HepG2 (cell line): ENCODE results near the gene TMEFF1. TPM values are rescaled to one million over a fixed set of nuclear protein-coding genes. Genes with fewer than 3 reads are reported as not detected.

Source experiments
- GABPB1 ChIP-seq: IDR thresholded peaks from 2 replicates; pipeline ENCODE4 v1.6.1; 2016; ENCODE audit warnings: mild to moderate bottlenecking, missing genetic modification reagents, moderate library complexity, missing compliant biosample characterization
- IRF2 ChIP-seq: IDR thresholded peaks from 2 replicates; pipeline ENCODE4 v1.6.1; 2018; ENCODE audit warnings: missing genetic modification reagents, missing compliant biosample characterization
- JUND ChIP-seq: sonication (generic); formaldehyde crosslinking; IDR thresholded peaks from 2 replicates; pipeline ENCODE4 v1.8.0; 2022; ENCODE audit warnings: mild to moderate bottlenecking, missing genetic modification reagents
- KLF9 ChIP-seq: IDR thresholded peaks from 2 replicates; pipeline ENCODE4 v1.6.1; 2016; ENCODE audit warnings: low read depth
- MAFK ChIP-seq, 2 experiments: IDR thresholded peaks in 1 of 2; conservative IDR thresholded peaks in 1 of 2; 2 replicates each; pipeline ENCODE4 v1.6.1; 2011; ENCODE audit warnings: improper control_type of control experiment in 2 of 2, low read length in 2 of 2
- MTF1 ChIP-seq: sonication (generic); formaldehyde crosslinking; IDR thresholded peaks from 2 replicates; pipeline ENCODE4 v1.5.0; 2020; ENCODE audit warnings: missing genetic modification reagents
- PPARG ChIP-seq: conservative IDR thresholded peaks from 2 replicates; pipeline ENCODE4 v1.6.1; 2016; ENCODE audit warnings: missing biosample characterization, missing genetic modification reagents
- RORA ChIP-seq: sonication (generic); formaldehyde crosslinking; IDR thresholded peaks from 2 replicates; pipeline ENCODE4 v1.5.0; 2020; ENCODE audit warnings: mild to moderate bottlenecking, missing genetic modification reagents, moderate library complexity
- SALL2 ChIP-seq: sonication (generic); formaldehyde crosslinking; IDR thresholded peaks from 2 replicates; pipeline ENCODE4 v1.8.1; 2023; ENCODE audit warnings: mild to moderate bottlenecking, missing genetic modification reagents, inconsistent platforms
- SAP130 ChIP-seq: IDR thresholded peaks from 2 replicates; pipeline ENCODE4 v1.6.1; 2016; ENCODE audit warnings: low read depth
- TBP ChIP-seq: sonication (generic); formaldehyde crosslinking; IDR thresholded peaks from 2 replicates; pipeline ENCODE4 v1.5.0; 2020; ENCODE audit warnings: missing genetic modification reagents
- TBX3 ChIP-seq: fragments of 450-650 bp; IDR thresholded peaks from 2 replicates; pipeline ENCODE4 v1.6.1; 2017; ENCODE audit warnings: antibody characterized with exemption, mild to moderate bottlenecking, inconsistent platforms, borderline replicate concordance
- ZNF441 ChIP-seq: sonication (generic); formaldehyde crosslinking; IDR thresholded peaks from 2 replicates; pipeline ENCODE4 v1.7.0; 2021; ENCODE audit warnings: missing genetic modification reagents, borderline replicate concordance
- ZNF549 ChIP-seq: sonication (generic); formaldehyde crosslinking; IDR thresholded peaks from 2 replicates; pipeline ENCODE4 v1.5.0; 2020; ENCODE audit warnings: missing genetic modification reagents
- ZNF550 ChIP-seq: sonication (generic); formaldehyde crosslinking; IDR thresholded peaks from 2 replicates; pipeline ENCODE4 v1.4.0; 2020; ENCODE audit warnings: mild to moderate bottlenecking, missing genetic modification reagents, borderline replicate concordance
- ZNF782 ChIP-seq: sonication (generic); formaldehyde crosslinking; IDR thresholded peaks from 2 replicates; pipeline ENCODE4 v1.4.0; 2020; ENCODE audit warnings: missing genetic modification reagents, mild to moderate bottlenecking, borderline replicate concordance
- polyA plus RNA-seq, 8 experiments: library from polyadenylated mRNA; depleted of rRNA in 3 of 8; stranded (reverse) in 7 of 8; unstranded in 1 of 8; fragments of >200 nt; fragmentation: Illumina TruSeq in 4 of 8; extraction: Trizol in 4 of 8; gene quantifications; 2 replicates each; pipeline versions ENCODE4 v1.2.1 to v1.2.3, GENCODE V29; 2011 to 2016; ENCODE audit warnings: low read depth in 4 of 8, missing spikeins in 1 of 8, mixed read lengths in 1 of 8; ENCODE audit not compliant: insufficient read depth in 1 of 8
- total RNA-seq, 5 experiments: library from RNA; depleted of rRNA; stranded (reverse); fragments of >200 nt; fragmentation: Illumina TruSeq; extraction: Trizol; gene quantifications; 2 replicates each; pipeline ENCODE4 v1.2.3, GENCODE V29; 2016; ENCODE audit warnings: low read depth in 1 of 5
- TF ChIP-seq, protein P1 (sequence below): sonication (generic); formaldehyde crosslinking; IDR thresholded peaks from 2 replicates; pipeline ENCODE4 v1.4.0; 2020; ENCODE audit warnings: mild to moderate bottlenecking, missing genetic modification reagents
- TF ChIP-seq, protein P2 (sequence below): sonication (generic); formaldehyde crosslinking; IDR thresholded peaks from 2 replicates; pipeline ENCODE4 v1.4.0; 2020; ENCODE audit warnings: missing genetic modification reagents
- TF ChIP-seq, protein P3 (sequence below): sonication (generic); formaldehyde crosslinking; IDR thresholded peaks from 2 replicates; pipeline ENCODE4 v1.4.0; 2020; ENCODE audit warnings: low read depth, mild to moderate bottlenecking, missing genetic modification reagents
- TF ChIP-seq, protein P4 (sequence below): IDR thresholded peaks from 2 replicates; pipeline ENCODE4 v1.6.1; 2016
- TF ChIP-seq, protein P5 (sequence below): sonication (generic); formaldehyde crosslinking; IDR thresholded peaks from 2 replicates; pipeline ENCODE4 v1.9.0; 2022; ENCODE audit warnings: missing genetic modification reagents, mild to moderate bottlenecking, borderline replicate concordance
- TF ChIP-seq, protein P6 (sequence below): sonication (generic); formaldehyde crosslinking; IDR thresholded peaks from 2 replicates; pipeline ENCODE4 v1.4.0; 2020; ENCODE audit warnings: missing genetic modification reagents

The TMEFF1 gene
- total and polyA plus RNA-seq, 2 of the 13 experiments (the other 11 are each of a cell fraction or from before 2014, with no cell fraction given), result 0.87 to 1.9 TPM

DNA sequence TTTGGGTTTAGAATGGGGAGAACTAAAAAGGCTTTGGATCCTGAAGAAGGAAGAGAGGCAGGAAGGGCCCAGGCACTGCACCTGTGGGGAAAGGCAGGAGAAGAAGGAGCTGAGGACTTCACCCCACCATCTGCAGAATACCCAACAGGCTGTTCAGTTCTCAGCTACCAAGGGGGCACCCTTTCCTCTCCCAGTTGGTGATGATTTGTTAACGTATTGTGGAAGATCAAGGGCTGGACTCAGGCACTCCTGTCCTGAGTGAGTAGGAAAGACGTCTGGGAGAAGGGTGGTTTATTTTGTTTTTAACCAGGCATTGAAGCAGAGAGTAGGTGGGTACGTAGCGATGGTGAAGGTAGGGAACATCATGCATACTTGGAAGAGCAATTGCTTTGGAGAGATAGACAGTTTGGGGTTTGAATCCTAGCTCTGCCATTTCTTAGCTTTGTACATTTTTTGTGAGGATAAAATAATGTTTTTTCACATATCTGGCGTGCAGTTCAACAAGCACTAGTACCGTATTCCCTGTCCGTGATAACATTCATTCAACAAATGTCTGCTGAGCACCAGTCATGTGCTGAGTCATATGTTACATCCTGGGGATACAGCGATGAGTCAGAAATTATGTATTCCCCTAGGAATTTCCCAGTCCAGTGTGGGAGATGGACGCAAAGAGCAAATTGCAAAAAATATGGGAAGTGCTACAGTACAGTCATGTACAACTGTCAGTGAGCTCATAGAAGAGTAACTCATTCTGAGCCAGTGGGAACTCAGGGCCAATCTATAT, 43.9 kb upstream of the TMEFF1 start (continued):
- no peak for TF ChIP-seq MTF1
- TF ChIP-seq MAFK (conservative IDR thresholded peaks at IDR 0.05 in 1 of 2, IDR thresholded peaks at IDR 0.05 in 1 of 2; ENCODE audit: low read length in 2 of 2), result peak; percentile 86 to 95
- peak; percentile 71 for TF ChIP-seq JUND (CRISPR knock-in tag)
- no peak for TF ChIP-seq TBX3
- no peak for TF ChIP-seq SALL2 (CRISPR knock-in tag)
- TF ChIP-seq, protein P1, sequence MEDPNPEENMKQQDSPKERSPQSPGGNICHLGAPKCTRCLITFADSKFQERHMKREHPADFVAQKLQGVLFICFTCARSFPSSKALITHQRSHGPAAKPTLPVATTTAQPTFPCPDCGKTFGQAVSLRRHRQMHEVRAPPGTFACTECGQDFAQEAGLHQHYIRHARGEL (CRISPR knock-in tag), result no peak
- TF ChIP-seq PPARG, result no peak
- no peak for TF ChIP-seq ZNF550 (CRISPR knock-in tag)
- TF ChIP-seq KLF9 (CRISPR knock-in tag), result no peak
- no peak for TF ChIP-seq GABPB1 (CRISPR knock-in tag)
- TF ChIP-seq RORA (CRISPR knock-in tag), result no peak
- TF ChIP-seq, protein P2, sequence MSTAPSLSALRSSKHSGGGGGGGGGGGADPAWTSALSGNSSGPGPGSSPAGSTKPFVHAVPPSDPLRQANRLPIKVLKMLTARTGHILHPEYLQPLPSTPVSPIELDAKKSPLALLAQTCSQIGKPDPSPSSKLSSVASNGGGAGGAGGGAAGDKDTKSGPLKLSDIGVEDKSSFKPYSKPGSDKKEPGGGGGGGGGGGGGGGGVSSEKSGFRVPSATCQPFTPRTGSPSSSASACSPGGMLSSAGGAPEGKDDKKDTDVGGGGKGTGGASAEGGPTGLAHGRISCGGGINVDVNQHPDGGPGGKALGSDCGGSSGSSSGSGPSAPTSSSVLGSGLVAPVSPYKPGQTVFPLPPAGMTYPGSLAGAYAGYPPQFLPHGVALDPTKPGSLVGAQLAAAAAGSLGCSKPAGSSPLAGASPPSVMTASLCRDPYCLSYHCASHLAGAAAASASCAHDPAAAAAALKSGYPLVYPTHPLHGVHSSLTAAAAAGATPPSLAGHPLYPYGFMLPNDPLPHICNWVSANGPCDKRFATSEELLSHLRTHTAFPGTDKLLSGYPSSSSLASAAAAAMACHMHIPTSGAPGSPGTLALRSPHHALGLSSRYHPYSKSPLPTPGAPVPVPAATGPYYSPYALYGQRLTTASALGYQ (CRISPR knock-in tag), result 0 out of 2 replicates have a peak, but pooled peaks have one; percentile 25
- no peak for TF ChIP-seq ZNF782 (CRISPR knock-in tag)
- TF ChIP-seq, protein P3, sequence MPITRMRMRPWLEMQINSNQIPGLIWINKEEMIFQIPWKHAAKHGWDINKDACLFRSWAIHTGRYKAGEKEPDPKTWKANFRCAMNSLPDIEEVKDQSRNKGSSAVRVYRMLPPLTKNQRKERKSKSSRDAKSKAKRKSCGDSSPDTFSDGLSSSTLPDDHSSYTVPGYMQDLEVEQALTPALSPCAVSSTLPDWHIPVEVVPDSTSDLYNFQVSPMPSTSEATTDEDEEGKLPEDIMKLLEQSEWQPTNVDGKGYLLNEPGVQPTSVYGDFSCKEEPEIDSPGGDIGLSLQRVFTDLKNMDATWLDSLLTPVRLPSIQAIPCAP, result no peak
- TF ChIP-seq ZNF549 (CRISPR knock-in tag), result no peak
- TF ChIP-seq SAP130 (CRISPR knock-in tag), result peak; percentile 89
- no peak for TF ChIP-seq TBP (CRISPR knock-in tag)
- TF ChIP-seq, protein P4, sequence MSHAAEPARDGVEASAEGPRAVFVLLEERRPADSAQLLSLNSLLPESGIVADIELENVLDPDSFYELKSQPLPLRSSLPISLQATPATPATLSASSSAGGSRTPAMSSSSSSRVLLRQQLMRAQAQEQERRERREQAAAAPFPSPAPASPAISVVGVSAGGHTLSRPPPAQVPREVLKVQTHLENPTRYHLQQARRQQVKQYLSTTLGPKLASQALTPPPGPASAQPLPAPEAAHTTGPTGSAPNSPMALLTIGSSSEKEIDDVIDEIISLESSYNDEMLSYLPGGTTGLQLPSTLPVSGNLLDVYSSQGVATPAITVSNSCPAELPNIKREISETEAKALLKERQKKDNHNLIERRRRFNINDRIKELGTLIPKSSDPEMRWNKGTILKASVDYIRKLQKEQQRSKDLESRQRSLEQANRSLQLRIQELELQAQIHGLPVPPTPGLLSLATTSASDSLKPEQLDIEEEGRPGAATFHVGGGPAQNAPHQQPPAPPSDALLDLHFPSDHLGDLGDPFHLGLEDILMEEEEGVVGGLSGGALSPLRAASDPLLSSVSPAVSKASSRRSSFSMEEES, result peak; percentile 24; the same call in 1 of the 2 replicates
- TF ChIP-seq, protein P5, sequence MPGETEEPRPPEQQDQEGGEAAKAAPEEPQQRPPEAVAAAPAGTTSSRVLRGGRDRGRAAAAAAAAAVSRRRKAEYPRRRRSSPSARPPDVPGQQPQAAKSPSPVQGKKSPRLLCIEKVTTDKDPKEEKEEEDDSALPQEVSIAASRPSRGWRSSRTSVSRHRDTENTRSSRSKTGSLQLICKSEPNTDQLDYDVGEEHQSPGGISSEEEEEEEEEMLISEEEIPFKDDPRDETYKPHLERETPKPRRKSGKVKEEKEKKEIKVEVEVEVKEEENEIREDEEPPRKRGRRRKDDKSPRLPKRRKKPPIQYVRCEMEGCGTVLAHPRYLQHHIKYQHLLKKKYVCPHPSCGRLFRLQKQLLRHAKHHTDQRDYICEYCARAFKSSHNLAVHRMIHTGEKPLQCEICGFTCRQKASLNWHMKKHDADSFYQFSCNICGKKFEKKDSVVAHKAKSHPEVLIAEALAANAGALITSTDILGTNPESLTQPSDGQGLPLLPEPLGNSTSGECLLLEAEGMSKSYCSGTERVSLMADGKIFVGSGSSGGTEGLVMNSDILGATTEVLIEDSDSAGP (CRISPR knock-in tag), result no peak
- TF ChIP-seq IRF2 (CRISPR knock-in tag), result no peak
- TF ChIP-seq ZNF441, result no peak
- TF ChIP-seq, protein P6, sequence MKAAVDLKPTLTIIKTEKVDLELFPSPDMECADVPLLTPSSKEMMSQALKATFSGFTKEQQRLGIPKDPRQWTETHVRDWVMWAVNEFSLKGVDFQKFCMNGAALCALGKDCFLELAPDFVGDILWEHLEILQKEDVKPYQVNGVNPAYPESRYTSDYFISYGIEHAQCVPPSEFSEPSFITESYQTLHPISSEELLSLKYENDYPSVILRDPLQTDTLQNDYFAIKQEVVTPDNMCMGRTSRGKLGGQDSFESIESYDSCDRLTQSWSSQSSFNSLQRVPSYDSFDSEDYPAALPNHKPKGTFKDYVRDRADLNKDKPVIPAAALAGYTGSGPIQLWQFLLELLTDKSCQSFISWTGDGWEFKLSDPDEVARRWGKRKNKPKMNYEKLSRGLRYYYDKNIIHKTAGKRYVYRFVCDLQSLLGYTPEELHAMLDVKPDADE, result no peak
